Erythroblast (primary cell): ENCODE measurements around the gene TEAD1.

Experiments used
- DNase-seq, 2 experiments: peaks; one replicate each; lab custom pipeline; 2025; lab: John Stamatoyannopoulos, UW
- GATA1 ChIP-seq: IDR thresholded peaks from 2 replicates; pipeline ENCODE4 v1.6.1; 2011; ENCODE audit warnings: low read depth, mild to moderate bottlenecking, control low read depth, low read length, moderate library complexity
- POLR2A ChIP-seq: IDR thresholded peaks from 2 replicates; pipeline ENCODE4 v1.6.1; 2011; ENCODE audit warnings: mild to moderate bottlenecking, low read length

Gene TEAD1

DNA sequence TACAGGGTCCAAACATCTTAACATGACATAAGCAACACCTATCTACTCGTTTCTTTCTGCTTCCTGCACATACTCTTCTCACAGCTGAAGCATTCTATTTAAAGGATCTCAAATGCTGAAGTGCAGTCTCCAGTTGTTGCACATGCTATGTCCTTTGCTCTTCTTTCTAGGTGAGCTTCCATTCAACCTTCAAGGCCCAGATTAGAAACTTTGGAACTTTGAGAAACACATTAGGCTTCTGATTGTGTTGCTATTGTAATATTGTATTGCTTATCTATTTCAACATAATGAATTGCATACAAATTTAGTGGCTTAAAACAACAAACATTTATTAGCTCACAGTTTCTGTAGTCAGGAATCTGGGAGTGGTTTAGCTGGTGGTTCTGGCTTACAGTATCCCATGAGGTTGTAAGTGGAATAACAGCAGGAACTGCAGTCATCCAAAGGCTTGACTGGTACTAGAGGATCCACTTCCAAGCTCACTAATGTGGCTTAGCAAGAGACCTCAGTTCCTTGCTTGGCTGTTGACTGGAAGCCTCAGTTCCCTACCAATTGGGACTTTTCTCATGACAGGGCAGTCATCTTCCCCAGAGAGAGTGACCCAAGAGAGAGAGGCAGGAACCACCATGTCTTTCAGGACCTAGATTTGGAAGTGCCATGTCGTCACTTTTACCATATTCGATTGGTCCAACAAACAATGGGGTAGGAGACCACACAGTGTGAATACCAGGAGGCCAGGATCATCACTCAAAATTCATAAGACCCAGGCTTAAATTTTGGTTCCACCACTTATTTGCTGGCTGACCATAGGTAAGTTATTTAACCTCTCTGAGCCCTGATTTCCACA is 307.7 kb downstream of the TEAD1 start:
- TF ChIP-seq POLR2A (no peak), GATA1 (no peak)

DNA sequence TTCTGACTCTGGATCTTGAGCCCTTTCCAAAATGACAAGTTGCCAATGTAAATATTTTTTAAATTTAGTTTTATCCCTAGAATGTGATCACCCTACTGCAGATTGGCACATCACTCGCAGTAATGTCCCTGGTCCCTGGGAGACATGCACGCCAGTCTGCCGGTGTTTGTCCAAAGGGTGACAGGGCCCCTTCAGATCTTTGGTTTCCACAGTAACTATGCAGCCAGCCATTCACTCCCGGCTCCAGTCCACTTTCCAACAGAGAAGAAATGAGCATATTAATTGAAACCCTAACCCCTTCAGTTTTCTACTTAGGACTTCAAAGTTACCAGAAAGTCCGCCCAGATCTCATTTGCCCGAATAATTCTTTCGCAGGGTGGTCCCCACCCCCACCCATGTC is 309.1 kb downstream of the TEAD1 start:
- TF ChIP-seq POLR2A (no peak), GATA1 (no peak)
- DNase-seq = no peak

More for the DNA sequence above, 307.7 kb downstream of the TEAD1 start:
- DNase-seq = no peak

DNA sequence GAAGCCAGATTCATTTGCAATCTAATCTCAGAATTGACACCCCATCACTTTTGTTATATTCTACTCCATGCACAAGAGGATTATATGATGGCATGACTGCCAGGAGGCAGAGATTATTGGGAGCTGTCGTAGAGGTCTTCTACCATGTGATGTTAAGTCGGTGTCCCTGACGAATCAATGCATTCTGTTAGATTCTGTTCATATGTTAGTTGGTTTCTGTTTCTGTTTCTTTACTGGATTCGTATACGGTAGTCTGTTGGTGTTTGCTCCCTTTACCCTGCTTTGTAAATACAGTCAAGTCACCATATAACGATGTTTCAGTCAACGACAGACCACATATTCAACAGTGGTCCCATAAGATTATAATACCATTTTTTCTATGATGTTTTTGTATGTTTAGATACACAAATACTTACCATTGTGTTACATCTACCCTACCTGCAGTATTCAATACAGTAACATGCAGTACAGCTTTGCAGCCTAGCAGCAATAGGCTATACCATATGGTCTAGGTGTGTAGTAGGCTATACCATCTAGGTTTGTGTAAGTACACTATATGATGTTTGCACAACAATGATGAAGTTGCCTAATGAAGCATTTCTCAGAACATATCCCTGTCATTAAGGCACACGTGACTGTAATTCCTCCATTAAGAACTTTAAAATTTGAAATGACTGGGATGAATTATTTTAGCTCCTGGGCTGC is 312.1 kb downstream of the TEAD1 start:
- TF ChIP-seq GATA1 = no peak
- no peak for TF ChIP-seq POLR2A
- DNase-seq = no peak

DNA sequence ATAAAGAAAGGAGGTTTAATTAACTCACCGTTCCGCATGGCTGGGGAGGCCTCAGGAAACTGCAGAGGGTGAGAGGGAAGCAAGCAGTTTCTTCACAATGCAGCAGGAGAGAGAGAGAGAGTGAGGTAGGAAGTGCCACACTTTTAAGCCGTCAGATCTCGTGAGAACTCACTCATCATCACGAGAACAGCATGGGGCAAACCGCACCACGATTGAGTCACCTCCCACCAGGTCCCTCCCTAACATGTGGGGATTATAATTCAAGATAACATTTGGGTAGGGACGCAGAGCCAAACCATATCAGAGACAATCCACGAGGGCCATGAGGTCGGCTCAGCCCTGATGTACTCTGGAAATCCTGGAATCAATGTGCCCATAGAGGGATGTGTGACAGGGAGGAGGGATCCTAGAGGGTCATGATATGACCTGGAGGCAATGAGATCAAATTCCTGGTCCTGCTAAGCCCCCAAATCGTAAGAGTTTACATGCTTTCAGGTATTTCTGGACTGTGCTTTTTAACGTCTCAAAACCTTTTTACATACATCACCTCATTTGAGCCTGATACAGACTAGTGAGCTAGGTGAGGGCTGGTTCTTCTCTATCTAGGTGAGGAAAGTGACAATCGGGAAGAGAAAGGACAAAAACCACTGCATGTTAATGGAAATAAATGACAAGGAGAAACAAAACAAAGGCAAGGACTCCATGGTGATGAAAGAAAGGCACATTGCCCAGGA is 315.4 kb downstream of the TEAD1 start:
- DNase-seq = peak; percentile 49 to 51
- TF ChIP-seq POLR2A (no peak), GATA1 (no peak)

DNA sequence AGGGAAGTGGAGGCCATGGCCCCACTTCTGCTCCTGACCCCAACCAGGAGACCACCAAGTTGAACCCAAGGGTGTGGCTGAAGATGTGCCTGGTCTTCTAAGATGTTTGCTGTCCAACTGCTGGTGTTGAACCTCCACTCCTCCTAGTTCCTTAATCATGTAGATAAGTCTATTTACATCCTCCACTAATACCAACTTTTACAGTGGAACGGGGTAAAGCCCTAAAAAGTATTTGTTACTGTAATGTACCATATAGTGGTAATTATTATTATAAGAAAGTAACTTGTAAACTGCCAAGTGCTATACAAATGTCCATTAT is 315.9 kb downstream of the TEAD1 start:
- no peak for DNase-seq
- TF ChIP-seq GATA1 (no peak), POLR2A (no peak)

DNA sequence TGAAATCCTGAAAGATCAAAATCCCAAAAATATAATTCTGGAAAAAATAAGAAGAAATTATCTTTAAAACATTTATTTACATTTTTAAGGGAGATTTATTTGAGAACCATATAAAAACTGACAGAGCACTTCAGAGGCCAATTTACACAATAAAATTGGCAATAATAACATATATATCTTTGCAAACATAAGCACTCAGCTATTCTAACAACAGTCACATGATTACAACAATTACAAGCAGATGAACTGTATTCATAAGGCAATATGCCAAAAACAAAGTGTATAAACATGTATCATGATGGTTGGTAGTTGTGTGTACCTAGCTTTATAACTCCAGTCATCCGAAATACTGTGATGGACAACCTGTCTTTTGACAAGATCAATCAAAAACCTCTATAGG is 317.2 kb downstream of the TEAD1 start:
- TF ChIP-seq GATA1 (no peak), POLR2A (no peak)
- no peak for DNase-seq

DNA sequence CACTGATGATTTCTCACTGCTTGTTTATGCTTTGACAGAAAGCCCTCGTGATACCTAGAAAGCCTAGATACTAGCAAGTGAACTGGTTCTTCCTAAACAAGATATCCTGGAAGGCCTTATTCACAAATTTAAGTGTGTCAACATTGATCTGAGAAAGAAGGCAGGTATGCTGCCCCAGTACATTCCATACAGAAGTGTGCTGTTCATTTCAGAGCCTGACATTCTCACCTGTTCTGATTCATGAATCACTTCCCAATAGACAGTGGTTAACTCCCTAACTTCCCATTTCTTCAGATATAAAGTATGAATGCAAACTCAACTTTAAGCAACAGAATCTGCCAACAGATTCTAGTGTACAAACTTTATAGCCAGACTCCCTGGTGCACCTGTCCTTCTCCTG is 319.4 kb downstream of the TEAD1 start:
- DNase-seq = no peak
- TF ChIP-seq POLR2A = no peak
- TF ChIP-seq GATA1 = no peak
